COLO668 (cell line): ENCODE measurements around the gene MATN4.

ENCODE experiments used
- DNase-seq: peaks from one replicate; lab custom pipeline; 2025; ENCODE audit not compliant: unreplicated experiment; lab: John Stamatoyannopoulos, UW

Gene MATN4

GRCh38 chr20:45341579-45341938 is 33.5 kb upstream of the MATN4 start:
- peak; percentile 45 for DNase-seq

DNA sequence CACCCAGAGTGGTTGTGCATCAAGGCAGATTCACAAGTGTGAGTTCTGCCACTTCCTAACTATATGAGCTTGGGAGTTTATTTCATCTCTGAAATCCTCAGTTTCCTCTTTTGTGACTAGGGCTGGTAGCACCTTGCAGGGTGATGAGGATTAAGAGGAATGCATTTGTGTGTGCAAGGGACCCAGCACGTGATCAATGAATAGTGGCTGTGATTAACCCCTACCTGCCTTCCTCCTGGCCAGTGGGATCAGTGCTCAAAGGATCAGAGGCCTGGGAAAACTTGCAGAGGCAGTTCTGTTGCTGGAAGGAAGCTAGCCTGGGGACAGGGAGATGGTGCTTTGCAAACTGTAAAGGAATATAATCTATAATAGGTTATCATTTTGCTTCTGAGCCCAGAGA is 32.9 kb upstream of the MATN4 start:
- DNase-seq: peak; percentile 18

DNA sequence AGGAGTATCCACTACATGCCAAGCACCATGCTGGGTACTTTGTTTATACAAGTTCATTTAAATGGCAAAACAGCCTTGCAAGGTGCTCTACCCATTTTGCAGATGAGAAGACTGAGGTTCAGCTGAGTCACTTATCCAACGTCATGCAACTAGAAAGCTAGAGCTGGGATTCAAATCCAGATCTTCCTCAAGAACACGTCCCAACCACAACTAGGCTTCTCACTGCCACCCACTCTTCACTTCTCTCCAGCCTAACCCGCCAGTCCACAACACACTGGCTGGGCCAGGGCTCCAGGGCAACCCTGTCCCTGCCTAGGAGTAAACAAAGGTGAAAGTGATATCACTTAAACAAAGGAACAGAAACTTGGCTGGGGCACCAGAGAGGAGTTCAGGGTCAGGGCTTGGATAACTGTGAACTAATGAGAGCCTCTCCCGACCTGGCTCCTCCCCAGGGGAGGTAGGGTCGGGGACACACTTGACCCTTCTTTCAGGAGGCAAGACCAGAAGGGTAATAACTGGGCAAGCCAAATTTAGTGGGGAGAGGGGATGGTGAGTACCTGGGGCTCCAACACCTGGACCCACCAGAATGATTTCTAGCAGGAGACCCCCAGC is 32.2 kb upstream of the MATN4 start:
- peak; percentile 60 for DNase-seq

DNA sequence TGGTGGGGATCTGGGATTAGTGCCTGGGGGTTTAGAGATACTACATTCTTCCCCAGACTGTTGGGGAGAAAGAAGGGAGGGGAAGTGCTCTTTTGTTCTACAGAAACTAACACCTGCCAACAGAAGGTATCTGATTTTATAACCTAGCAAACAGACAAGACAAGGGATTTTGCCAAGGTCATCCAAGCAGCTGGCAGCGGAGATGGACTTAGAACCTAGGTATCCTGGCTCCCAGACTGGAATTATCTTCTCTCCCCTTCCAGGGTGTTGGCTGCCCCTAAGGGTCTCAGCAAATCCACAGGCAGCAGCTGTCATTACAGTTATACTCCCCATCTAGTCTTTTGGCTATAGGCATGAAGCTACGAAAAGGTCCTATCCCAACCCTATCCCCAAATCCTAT is 31.7 kb upstream of the MATN4 start:
- peak; percentile 63 for DNase-seq

DNA sequence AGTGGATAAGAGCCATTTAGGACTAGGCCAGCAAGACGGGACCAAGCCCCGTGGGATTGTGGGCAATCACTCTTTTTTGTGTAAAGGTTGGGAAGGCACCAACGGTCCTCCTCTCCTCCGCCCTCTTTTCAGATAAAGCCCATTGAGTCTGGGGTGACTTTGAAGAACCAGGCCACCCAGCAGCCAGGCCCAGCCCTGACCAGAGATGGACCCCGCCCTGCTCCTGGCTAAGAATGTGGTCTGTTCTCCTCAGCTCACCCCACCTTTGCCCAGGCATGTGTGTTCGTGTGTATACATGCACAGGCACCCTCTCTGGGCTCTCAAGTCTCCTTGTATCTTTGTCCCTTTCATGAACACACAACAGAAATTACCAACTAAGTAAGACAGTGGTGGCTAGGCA is 31.0 kb upstream of the MATN4 start:
- no peak for DNase-seq

GRCh38 chr20:45338121-45339030 is 30.3 kb upstream of the MATN4 start:
- DNase-seq: no peak

DNA sequence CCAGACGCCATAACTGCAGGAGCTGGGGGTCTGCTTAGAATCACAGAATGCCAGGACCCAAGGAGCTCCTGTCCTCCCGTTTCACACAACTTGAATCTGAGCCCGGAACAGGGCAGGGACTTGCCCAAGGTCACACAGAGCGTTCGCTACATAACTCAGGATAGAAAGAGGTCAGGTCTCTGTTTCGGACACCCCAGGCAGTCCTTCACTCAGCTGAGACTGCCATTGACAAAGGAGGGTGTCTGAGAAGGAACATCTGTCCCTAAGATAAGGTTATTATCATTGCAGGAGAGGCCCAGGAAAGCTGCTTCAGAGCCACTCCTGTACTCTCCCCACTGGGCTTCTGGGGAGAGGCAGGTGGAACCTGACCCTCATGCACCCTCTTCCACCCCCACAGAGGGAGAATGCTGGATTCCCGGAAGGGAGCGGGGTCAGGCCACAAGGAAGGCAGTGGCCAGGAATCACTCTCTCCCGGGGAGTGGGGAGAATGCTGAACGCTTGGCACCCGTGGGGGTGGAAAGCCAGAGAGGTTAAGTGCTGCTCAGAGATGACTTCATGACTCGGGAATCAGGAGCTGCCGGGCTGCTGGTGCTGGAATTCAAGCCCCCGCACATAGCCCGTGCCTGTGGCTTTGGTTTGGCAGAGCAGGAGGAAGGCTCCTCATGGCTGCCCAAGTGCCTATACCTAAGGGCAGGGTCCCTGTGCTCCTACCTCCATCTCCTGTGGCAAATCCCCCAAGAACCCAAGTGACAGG is 29.4 kb upstream of the MATN4 start:
- DNase-seq: peak; percentile 39

DNA sequence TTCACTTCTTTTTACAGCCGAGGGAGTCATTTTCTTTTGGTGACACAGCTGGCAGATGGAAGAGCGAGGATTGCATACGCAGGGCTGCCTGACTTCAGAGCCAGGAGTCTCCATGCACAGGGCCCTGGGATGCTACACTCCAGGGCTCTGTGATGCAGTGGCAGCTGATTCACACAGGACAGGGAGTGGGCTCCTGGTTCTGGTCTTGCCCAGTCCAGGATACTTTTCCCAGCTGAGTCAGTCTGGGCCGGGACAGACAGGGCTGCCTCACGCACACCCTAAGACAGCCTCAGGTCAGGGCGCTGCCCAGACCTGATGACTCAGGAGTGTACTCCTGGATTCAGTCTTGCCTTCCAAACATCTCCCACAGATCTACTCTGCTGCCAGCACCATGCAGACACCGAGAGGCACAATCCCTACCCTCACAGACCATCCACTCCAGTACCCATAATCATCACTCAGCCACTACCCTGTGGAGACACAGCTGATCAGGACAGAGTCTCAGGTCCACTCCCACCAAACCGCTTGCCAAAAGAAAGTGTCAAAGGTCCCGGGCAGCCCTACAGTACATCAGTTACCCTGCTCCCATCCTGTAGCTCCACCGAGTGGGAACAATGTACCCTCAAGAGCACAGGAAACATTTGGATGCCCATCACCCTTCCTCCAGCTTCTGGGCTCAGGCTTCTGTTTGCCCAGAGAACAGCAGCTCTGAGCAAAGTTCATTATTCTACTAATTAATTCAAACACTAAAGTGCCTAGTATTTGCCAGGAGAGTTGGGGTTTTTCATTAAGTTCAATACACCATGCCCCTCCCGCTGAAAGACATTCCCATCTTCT is 28.6 kb upstream of the MATN4 start:
- DNase-seq: peak; percentile 22

DNA sequence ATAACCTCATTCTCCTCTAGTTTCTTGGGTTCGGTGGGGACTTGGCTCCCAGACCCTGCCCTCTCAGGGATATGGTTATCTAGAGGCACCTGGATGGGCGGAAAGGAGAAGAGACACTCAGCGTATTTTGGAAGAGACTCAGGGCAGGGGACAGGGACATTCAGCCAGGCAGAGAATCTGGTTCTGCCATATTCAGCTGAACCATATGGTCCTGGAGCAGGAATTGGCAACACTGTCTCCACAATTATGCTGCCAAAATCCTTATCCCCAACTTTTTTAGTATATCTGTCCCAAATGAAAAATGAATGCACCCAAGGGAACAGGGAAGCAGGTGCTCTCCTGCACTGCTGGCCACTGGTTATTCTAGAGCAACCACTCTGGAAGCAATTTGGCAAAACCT is 22.4 kb upstream of the MATN4 start:
- DNase-seq: no peak

DNA sequence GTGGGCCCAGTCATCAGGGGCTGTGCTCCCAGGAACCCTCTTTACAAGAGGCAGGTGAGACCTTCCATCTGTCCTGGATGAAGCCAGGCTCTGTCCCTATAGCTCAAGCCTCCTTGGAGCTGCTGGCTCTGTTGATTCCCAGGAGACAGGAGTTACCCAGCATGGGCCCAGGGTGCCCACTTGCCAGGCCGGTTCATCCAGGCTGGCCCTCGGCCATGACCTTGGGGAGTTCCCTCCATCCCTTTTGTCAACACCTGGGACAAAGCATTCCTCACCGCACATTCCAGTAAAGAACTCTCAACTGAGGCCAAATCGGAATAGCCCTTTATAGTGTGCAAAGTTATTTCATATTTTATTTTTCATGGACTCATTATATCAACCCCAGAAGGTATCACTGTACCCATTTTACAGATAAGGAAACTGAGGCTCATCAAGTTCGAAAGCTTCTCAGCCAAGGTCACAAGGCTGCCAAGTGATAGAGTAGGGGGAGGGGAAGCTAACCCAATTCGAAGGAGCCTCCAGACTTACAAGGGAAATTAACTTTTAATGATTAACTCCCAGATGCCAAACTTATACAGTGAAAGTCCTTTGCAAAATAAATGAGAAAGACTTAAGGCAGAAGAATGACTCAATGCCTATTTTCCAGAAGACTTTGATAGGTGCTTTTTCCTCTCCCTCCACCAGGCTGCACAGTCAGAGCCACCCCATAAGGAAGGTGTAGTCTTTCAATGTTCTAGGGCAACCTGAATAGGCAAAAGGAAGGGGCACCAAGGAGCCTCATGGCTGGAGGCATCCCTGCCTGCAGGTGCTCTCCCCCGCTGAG is 21.6 kb upstream of the MATN4 start:
- no peak for DNase-seq

GRCh38 chr20:45328451-45328850 is 20.4 kb upstream of the MATN4 start:
- DNase-seq: no peak

DNA sequence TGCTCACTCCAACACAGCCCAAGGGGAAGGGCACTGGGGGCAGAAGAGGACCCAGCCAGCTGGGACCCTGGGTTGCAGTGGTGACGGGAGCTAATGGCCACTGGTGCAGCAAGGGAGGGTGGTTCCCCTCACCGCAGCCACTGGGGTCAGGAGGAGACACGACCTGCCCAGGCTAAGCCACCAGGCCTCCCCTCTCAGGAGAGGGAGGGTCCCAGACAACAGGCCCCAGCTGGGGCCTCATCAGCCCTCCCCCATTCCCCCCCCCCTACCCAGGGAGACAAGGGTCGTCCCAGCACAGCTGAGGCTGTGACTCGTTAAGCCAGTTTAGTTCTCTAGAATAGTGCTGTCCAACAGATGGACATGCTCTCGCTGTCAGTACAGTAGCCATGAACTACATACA is 17.3 kb upstream of the MATN4 start:
- no peak for DNase-seq

DNA sequence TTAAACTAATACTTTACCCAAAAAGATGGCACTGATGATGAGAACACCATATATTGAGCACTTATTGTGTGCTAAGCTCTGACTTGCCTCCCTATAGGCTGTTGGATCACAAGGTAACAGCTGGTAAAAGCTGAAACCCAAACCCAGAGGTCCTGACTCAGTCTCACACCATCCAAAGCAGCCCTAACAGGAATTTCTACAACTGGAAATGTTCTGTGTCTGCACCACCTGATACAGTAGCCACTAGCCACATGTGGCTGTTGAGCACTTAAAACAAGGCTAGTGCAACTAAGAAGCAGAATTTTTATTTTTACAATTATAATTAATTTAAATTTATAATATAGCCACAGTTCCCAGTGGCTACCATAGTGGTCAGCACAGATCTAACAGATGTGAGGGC is 15.6 kb upstream of the MATN4 start:
- no peak for DNase-seq

DNA sequence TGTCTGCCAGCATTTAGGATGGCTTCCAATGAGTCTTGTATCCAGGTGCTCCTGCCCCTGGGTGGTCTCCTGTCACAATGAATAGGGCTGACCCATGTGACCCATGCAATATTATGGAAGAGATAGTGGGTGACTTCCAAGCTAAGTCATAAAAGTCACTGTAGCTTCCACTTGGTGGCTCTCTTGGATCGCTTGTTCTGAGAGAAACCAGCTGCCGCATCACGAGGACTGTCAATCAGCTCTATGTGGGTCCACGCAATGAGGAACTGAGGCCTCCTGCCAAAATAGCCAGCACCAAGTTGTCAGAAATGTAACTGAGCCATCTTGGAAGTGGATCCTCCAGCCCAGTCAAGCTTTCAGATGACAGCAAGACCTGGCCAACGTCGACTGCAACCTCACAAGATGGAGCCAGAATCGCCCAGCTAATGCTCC is 14.9 kb upstream of the MATN4 start:
- DNase-seq: peak; percentile 52

GRCh38 chr20:45320948-45321595 is 13.0 kb upstream of the MATN4 start:
- DNase-seq: no peak

- DNase-seq: no peak
Measured at GRCh38 chr20:45318948-45319347, 10.8 kb upstream of the MATN4 start.

DNA sequence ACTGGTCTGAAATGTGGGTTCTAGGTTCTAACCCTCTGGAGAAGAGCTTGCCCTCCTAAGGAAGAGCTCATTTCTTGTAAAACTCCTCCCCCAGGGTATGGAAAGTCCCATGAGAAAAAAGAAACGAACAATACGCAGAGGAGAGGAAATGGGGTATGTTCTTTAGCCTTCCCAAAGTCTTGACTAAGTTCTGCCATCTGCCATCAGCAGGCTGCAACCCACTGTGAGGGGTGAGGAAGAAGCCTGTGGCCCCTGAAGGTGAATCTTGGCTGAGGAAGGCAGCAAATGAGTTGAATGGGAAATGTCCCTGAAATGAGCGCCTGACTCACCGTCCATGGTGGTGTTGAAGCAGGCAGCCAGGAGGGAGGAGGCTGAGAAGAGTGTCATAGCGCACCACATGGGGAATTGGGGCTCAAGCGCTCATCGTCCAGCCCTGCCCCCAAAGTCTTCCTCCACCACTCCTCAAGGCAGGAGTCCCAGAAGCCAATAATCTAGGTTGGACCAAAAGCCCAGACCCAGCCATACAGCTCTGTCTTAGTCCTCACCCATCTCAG is 10.4 kb upstream of the MATN4 start:
- no peak for DNase-seq

- no peak for DNase-seq
Measured at GRCh38 chr20:45317826-45318225, 9.7 kb upstream of the MATN4 start.
